H1 (cell line): Measurements from ENCODE around the gene GNB5. TPM values are rescaled to one million over a fixed set of nuclear protein-coding genes. Genes with fewer than 3 reads are reported as not detected.

ENCODE experiments used
- CTCF ChIA-PET: fragments of 300-600 bp; sonication (Branson Sonifier 250); formaldehyde crosslinking; loops from one replicate; lab custom pipeline; 2021; ENCODE audit not compliant: partially characterized antibody; lab: Charles Lee
- POLR2A ChIA-PET: fragments of 300-600 bp; sonication (Branson Sonifier 250); formaldehyde crosslinking; loops from one replicate; lab custom pipeline; 2021; ENCODE audit warnings: inconsistent platforms; ENCODE audit not compliant: partially characterized antibody; lab: Charles Lee
- DNase-seq, 2 experiments: peaks; one replicate each; pipeline versions ENCODE4 v3.0.0 to v3.0.0-alpha.2; 2010 to 2022; ENCODE audit warnings: low spot score in 2 of 2, low read depth in 1 of 2, mixed read lengths in 1 of 2
- FAIRE-seq: peaks from 2 replicates; lab custom pipeline; 2011; peaks lifted over from hg19 to GRCh38; lab: Jason Lieb, UNC
- H2AFZ ChIP-seq: 2 replicates; pipeline ENCODE4 v1.8.1; 2012; ENCODE audit warnings: low read length, inconsistent platforms
- H2AK5ac ChIP-seq: 2 replicates; pipeline ENCODE4 v1.6.1; 2013; ENCODE audit warnings: low read depth, low read length
- H2BK120ac ChIP-seq: replicated peaks from 2 replicates; pipeline ENCODE3; 2013; ENCODE audit warnings: low read depth, low read length, inconsistent platforms
- H2BK12ac ChIP-seq: 2 replicates; pipeline ENCODE4 v1.6.1; 2013; ENCODE audit warnings: low read depth, low read length
- H2BK15ac ChIP-seq: 2 replicates; pipeline ENCODE4 v1.6.1; 2013; ENCODE audit warnings: low read length
- H2BK20ac ChIP-seq: 2 replicates; pipeline ENCODE4 v1.6.1; 2013; ENCODE audit warnings: low read length
- H2BK5ac ChIP-seq: 2 replicates; pipeline ENCODE4 v1.6.1; 2013; ENCODE audit warnings: low read depth, low read length
- H3K14ac ChIP-seq: 2 replicates; pipeline ENCODE4 v1.6.1; 2013; ENCODE audit warnings: inconsistent platforms; ENCODE audit not compliant: insufficient read length
- H3K18ac ChIP-seq: 2 replicates; pipeline ENCODE4 v1.6.1; 2013; ENCODE audit warnings: low read length; ENCODE audit errors: extremely low read depth
- H3K23ac ChIP-seq: 2 replicates; pipeline ENCODE4 v1.6.1; 2013; ENCODE audit warnings: inconsistent platforms; ENCODE audit not compliant: insufficient read length
- H3K23me2 ChIP-seq: 2 replicates; pipeline ENCODE4 v1.6.1; 2013; ENCODE audit warnings: low read depth, low read length
- H3K27ac ChIP-seq: 2 replicates; pipeline ENCODE4 v1.6.1; 2011; ENCODE audit warnings: low read depth, low read length, inconsistent platforms
- H3K27me3 ChIP-seq, 4 experiments: replicated peaks in 1 of 4; 1 replicate in 1 of 4; 2 replicates in 3 of 4; pipeline versions ENCODE4 v1.6.1 to v1.8.1; 2011 to 2013; ENCODE audit warnings: low read length in 3 of 4, mild to moderate bottlenecking in 3 of 4, inconsistent platforms in 2 of 4, mixed read lengths in 2 of 4, moderate library complexity in 1 of 4; ENCODE audit not compliant: control insufficient read depth in 3 of 4, insufficient read depth in 3 of 4; ENCODE audit errors: extremely low read depth in 1 of 4
- H3K36me3 ChIP-seq, 4 experiments: 2 replicates each; pipeline versions ENCODE4 v1.6.1 to v1.8.1; 2011 to 2013; ENCODE audit warnings: mild to moderate bottlenecking in 4 of 4, low read length in 3 of 4, moderate library complexity in 2 of 4, control low read depth in 1 of 4, inconsistent platforms in 1 of 4; ENCODE audit not compliant: insufficient read depth in 4 of 4, control insufficient read depth in 2 of 4
- H3K4ac ChIP-seq: replicated peaks from 2 replicates; pipeline ENCODE3; 2013; ENCODE audit warnings: low read length, low read depth, mixed read lengths, inconsistent platforms; ENCODE audit not compliant: insufficient read length
- H3K4me1 ChIP-seq, 4 experiments: replicated peaks in 1 of 4; 1 replicate in 1 of 4; 2 replicates in 3 of 4; pipeline versions ENCODE4 v1.6.1 to v1.8.1; 2011 to 2013; ENCODE audit warnings: low read length in 3 of 4, inconsistent platforms in 2 of 4, mixed read lengths in 1 of 4; ENCODE audit not compliant: insufficient read depth in 4 of 4, control insufficient read depth in 3 of 4
- H3K4me2 ChIP-seq, 2 experiments: 2 replicates each; pipeline versions ENCODE4 v1.6.1 to v1.8.1; 2011 to 2013; ENCODE audit warnings: low read depth in 2 of 2, low read length in 2 of 2, control low read depth in 1 of 2, inconsistent platforms in 1 of 2, mild to moderate bottlenecking in 1 of 2; ENCODE audit not compliant: insufficient read depth in 1 of 2
- H3K4me3 ChIP-seq, 4 experiments: fragments of 200-600, 300-600 bp in 1 of 4; sonication (generic), shearing (Covaris generic), sonication (Bioruptor Twin) in 1 of 4; 2 replicates each; pipeline versions ENCODE4 v1.5.1 to v1.8.1; 2011 to 2016; ENCODE audit warnings: low read length in 4 of 4, low read depth in 3 of 4, control low read depth in 2 of 4, inconsistent platforms in 2 of 4, mild to moderate bottlenecking in 2 of 4, mixed read lengths in 1 of 4, moderate library complexity in 1 of 4; ENCODE audit not compliant: insufficient read depth in 2 of 4; ENCODE audit errors: extremely low read depth in 1 of 4
- H3K56ac ChIP-seq: replicated peaks from 2 replicates; pipeline ENCODE3; 2013; ENCODE audit warnings: low read depth, mild to moderate bottlenecking, mixed read lengths, low read length, inconsistent platforms; ENCODE audit not compliant: insufficient read length
- H3K79me1 ChIP-seq: 2 replicates; pipeline ENCODE4 v1.6.1; 2013; ENCODE audit warnings: low read depth, low read length, control low read depth
- H3K79me2 ChIP-seq, 2 experiments: 2 replicates each; pipeline versions ENCODE4 v1.6.1 to v1.8.1; 2012 to 2013; ENCODE audit warnings: low read length in 2 of 2, mild to moderate bottlenecking in 2 of 2, inconsistent platforms in 1 of 2; ENCODE audit not compliant: insufficient read depth in 2 of 2, control insufficient read depth in 1 of 2
- H3K9ac ChIP-seq, 4 experiments: replicated peaks in 1 of 4; 1 replicate in 1 of 4; 2 replicates in 3 of 4; pipeline versions ENCODE4 v1.6.1 to v1.8.1; 2011 to 2013; ENCODE audit warnings: low read depth in 3 of 4, low read length in 3 of 4, control low read depth in 2 of 4, mild to moderate bottlenecking in 2 of 4, moderate library complexity in 2 of 4, inconsistent platforms in 1 of 4; ENCODE audit errors: extremely low read depth in 1 of 4
- H3K9me3 ChIP-seq, 2 experiments: 2 replicates each; pipeline versions ENCODE4 v1.6.1 to v1.8.1; 2012 to 2013; ENCODE audit warnings: mild to moderate bottlenecking in 2 of 2, moderate library complexity in 2 of 2, control low read depth in 1 of 2, inconsistent platforms in 1 of 2, low read depth in 1 of 2, low read length in 1 of 2, mixed read lengths in 1 of 2; ENCODE audit not compliant: insufficient read depth in 2 of 2
- H4K20me1 ChIP-seq, 2 experiments: replicated peaks in 1 of 2; 2 replicates each; pipeline versions ENCODE3 to v1.8.1; 2011 to 2013; ENCODE audit warnings: inconsistent platforms in 2 of 2, low read length in 2 of 2, mild to moderate bottlenecking in 1 of 2; ENCODE audit not compliant: insufficient read depth in 2 of 2, control insufficient read depth in 1 of 2
- H4K5ac ChIP-seq: 2 replicates; pipeline ENCODE4 v1.6.1; 2013; ENCODE audit warnings: low read length, low read depth, mixed read lengths, inconsistent platforms; ENCODE audit not compliant: insufficient read length
- H4K8ac ChIP-seq: 2 replicates; pipeline ENCODE4 v1.8.0; 2013; ENCODE audit warnings: mild to moderate bottlenecking, moderate library complexity, low read length, inconsistent platforms; ENCODE audit not compliant: insufficient read depth; ENCODE audit errors: extremely low read depth
- H4K91ac ChIP-seq: replicated peaks from 2 replicates; pipeline ENCODE3; 2013; ENCODE audit warnings: low read length, mixed read lengths, inconsistent platforms; ENCODE audit not compliant: insufficient read length
- ATF3 ChIP-seq: IDR thresholded peaks from 2 replicates; pipeline ENCODE4 v1.6.1; 2011; ENCODE audit warnings: low read depth, mild to moderate bottlenecking, low read length; ENCODE audit not compliant: insufficient read depth
- EP300 ChIP-seq, 2 experiments: IDR thresholded peaks; 1 replicate in 1 of 2; 2 replicates in 1 of 2; pipeline ENCODE4 v1.6.1; 2011 to 2012; ENCODE audit warnings: low read depth in 2 of 2, low read length in 2 of 2, mild to moderate bottlenecking in 2 of 2, borderline replicate concordance in 1 of 2, inconsistent platforms in 1 of 2, moderate library complexity in 1 of 2
- FOSL1 ChIP-seq: IDR thresholded peaks from 2 replicates; pipeline ENCODE4 v1.6.1; 2011; ENCODE audit warnings: mild to moderate bottlenecking, low read depth, low read length, moderate library complexity; ENCODE audit not compliant: insufficient read depth
- GTF2F1 ChIP-seq: IDR thresholded peaks from 2 replicates; pipeline ENCODE4 v1.6.1; 2012; ENCODE audit warnings: low read depth, low read length, improper control_type of control experiment, borderline replicate concordance
- HDAC2 ChIP-seq, 2 experiments: fragments of 300-600 bp in 1 of 2; sonication (generic) in 1 of 2; IDR thresholded peaks; 2 replicates each; pipeline ENCODE4 v1.6.1; 2011 to 2012; ENCODE audit warnings: low read depth in 2 of 2, low read length in 2 of 2, mild to moderate bottlenecking in 2 of 2, moderate library complexity in 2 of 2, borderline replicate concordance in 1 of 2, inconsistent platforms in 1 of 2
- HDAC6 ChIP-seq: IDR thresholded peaks from one replicate; pipeline ENCODE4 v1.7.1; 2012; ENCODE audit warnings: low read depth, mild to moderate bottlenecking, inconsistent platforms, low read length, moderate library complexity
- JUND ChIP-seq: IDR thresholded peaks from 2 replicates; pipeline ENCODE4 v1.6.1; 2011; ENCODE audit warnings: mild to moderate bottlenecking, improper control_type of control experiment, low read length
- KDM1A ChIP-seq: fragments of 200-600, 300-600 bp; sonication (generic); IDR thresholded peaks from 2 replicates; pipeline ENCODE4 v1.7.1; 2016; ENCODE audit warnings: mild to moderate bottlenecking, low read length, borderline replicate concordance
- MAFK ChIP-seq: IDR thresholded peaks from 2 replicates; pipeline ENCODE4 v1.6.1; 2012; ENCODE audit warnings: low read depth, mild to moderate bottlenecking, improper control_type of control experiment, low read length
- POLR2A ChIP-seq, 2 experiments: IDR thresholded peaks; 1 replicate in 1 of 2; 2 replicates in 1 of 2; pipeline ENCODE4 v1.6.1; 2011; ENCODE audit warnings: low read depth in 2 of 2, low read length in 2 of 2, mild to moderate bottlenecking in 2 of 2; ENCODE audit errors: control extremely low read depth in 1 of 2
- POLR2AphosphoS5 ChIP-seq: IDR thresholded peaks from 2 replicates; pipeline ENCODE4 v1.6.1; 2011; ENCODE audit warnings: low read depth, low read length
- SIRT6 ChIP-seq: IDR thresholded peaks from one replicate; pipeline ENCODE4 v1.7.1; 2012; ENCODE audit warnings: low read length, inconsistent platforms
- SP2 ChIP-seq: IDR thresholded peaks from 2 replicates; pipeline ENCODE4 v1.6.1; 2012; ENCODE audit warnings: mild to moderate bottlenecking, low read length, inconsistent platforms
- TAF1 ChIP-seq: IDR thresholded peaks from 2 replicates; pipeline ENCODE4 v1.6.1; 2011; ENCODE audit warnings: mild to moderate bottlenecking, low read depth, low read length
- USF2 ChIP-seq: IDR thresholded peaks from 2 replicates; pipeline ENCODE4 v1.6.1; 2011; ENCODE audit warnings: low read length, improper control_type of control experiment
- polyA plus RNA-seq, 7 experiments: library from polyadenylated mRNA; depleted of rRNA in 3 of 7; stranded (reverse) in 5 of 7; unstranded in 2 of 7; fragments of >200 nt in 5 of 7; fragments of 200-250 nt in 2 of 7; gene quantifications; 1 replicate in 5 of 7; 2 replicates in 1 of 7; 4 replicates in 1 of 7; pipeline versions ENCODE4 v1.2.1 to v1.2.3, GENCODE V29; 2011 to 2013; ENCODE audit warnings: missing spikeins in 2 of 7, mixed read lengths in 2 of 7
- total RNA-seq: library from RNA; stranded (reverse); fragmentation: NEBNext Ultra II Directional; extraction: Animal tissue kit (Norgen Biotek cat#: 25700); gene quantifications from 2 replicates; pipeline ENCODE4 v1.2.1, GENCODE V29; 2021

Gene GNB5
- total and polyA plus RNA-seq, 2 of the 8 experiments (the other 6 are each of a cell fraction or from before 2014, with no cell fraction given) = 21.7 to 42.5 TPM

- Histone ChIP-seq H2AFZ (no peak overlapping the region), H3K56ac (no peak overlapping the region), H4K5ac (no peak overlapping the region), H3K23ac (no peak overlapping the region), H3K9me3 (no peaks in the 10 kb centered on the region), H4K91ac (no peak overlapping the region), H3K79me1 (no peaks in the 10 kb centered on the region), H2BK5ac (no peak overlapping the region), H3K4me2 (no peak overlapping the region), H2BK120ac (no peak overlapping the region), H3K27me3 (no peaks in the 10 kb centered on the region), H3K4me3 (no peak overlapping the region), H3K4ac (no peak overlapping the region), H4K20me1 (no peaks in the 10 kb centered on the region), H3K36me3 (no peaks in the 10 kb centered on the region), H3K4me1 (peaks cover 0 to 4% (median 1%) of the 10 kb centered on the region in 4 experiments; a peak in 3 of 7 replicates), H3K18ac (no peak overlapping the region), H2AK5ac (no peak overlapping the region), H2BK15ac (no peak overlapping the region), H3K14ac (no peak overlapping the region), H2BK12ac (no peak overlapping the region), H3K23me2 (no peaks in the 10 kb centered on the region), H4K8ac (no peak overlapping the region), H3K9ac (no peak overlapping the region), H3K27ac (no peak overlapping the region), H3K79me2 (no peaks in the 10 kb centered on the region), H2BK20ac (no peak overlapping the region)
- ChIA-PET CTCF (no interaction called here), POLR2A (no interaction called here)
- DNase-seq (no peak), FAIRE-seq (no peak)
- no peak for TF ChIP-seq TAF1
- TF ChIP-seq HDAC2 (IDR thresholded peaks at IDR 0.05; ENCODE audit: borderline replicate concordance in 1 of 2, low read depth in 2 of 2, low read length in 2 of 2) = no peak
- TF ChIP-seq POLR2AphosphoS5 = no peak
- TF ChIP-seq ATF3 = no peak
- TF ChIP-seq FOSL1 = no peak
- TF ChIP-seq HDAC6 = no peak
- TF ChIP-seq KDM1A = no peak
- no peak for TF ChIP-seq GTF2F1
- TF ChIP-seq EP300 (IDR thresholded peaks at IDR 0.05; ENCODE audit: borderline replicate concordance in 1 of 2, low read depth in 2 of 2, low read length in 2 of 2) = no peak
- no peak for TF ChIP-seq SIRT6
- TF ChIP-seq JUND = no peak
- TF ChIP-seq USF2 = no peak
- no peak for TF ChIP-seq MAFK
- TF ChIP-seq POLR2A (IDR thresholded peaks at IDR 0.05; ENCODE audit: control extremely low read depth in 1 of 2, low read depth in 2 of 2, low read length in 2 of 2) = no peak
- TF ChIP-seq SP2 = no peak
These were observed 105.9 kb downstream of the GNB5 start for GRCh38 chr15:52085299-52085698.
